PFSK-1 (cell line): ENCODE data around the gene PDE3A.

Experiments used
- FOXP2 ChIP-seq: optimal IDR thresholded peaks from 2 replicates; pipeline ENCODE3; 2011; ENCODE audit warnings: borderline replicate concordance, control low read depth, inconsistent platforms; ENCODE audit not compliant: insufficient read depth; ENCODE audit errors: extremely low read length, extremely low read depth
- POLR2AphosphoS5 ChIP-seq: IDR thresholded peaks from 2 replicates; pipeline ENCODE4 v1.6.1; 2012; ENCODE audit warnings: low read depth, mild to moderate bottlenecking, control low read depth, low read length, moderate library complexity
- TAF1 ChIP-seq: IDR thresholded peaks from 2 replicates; pipeline ENCODE4 v1.6.1; 2012; ENCODE audit warnings: low read length, control low read depth, borderline replicate concordance; ENCODE audit not compliant: insufficient read depth
- TF ChIP-seq, protein P1 (sequence below), 2 experiments: IDR thresholded peaks; 2 replicates each; pipeline versions ENCODE4 v1.6.1 to v1.8.0; 2011 to 2012; ENCODE audit warnings: low read depth in 2 of 2, low read length in 2 of 2, control low read depth in 1 of 2, inconsistent platforms in 1 of 2, mild to moderate bottlenecking in 1 of 2, moderate library complexity in 1 of 2; ENCODE audit not compliant: insufficient read depth in 1 of 2

DNA sequence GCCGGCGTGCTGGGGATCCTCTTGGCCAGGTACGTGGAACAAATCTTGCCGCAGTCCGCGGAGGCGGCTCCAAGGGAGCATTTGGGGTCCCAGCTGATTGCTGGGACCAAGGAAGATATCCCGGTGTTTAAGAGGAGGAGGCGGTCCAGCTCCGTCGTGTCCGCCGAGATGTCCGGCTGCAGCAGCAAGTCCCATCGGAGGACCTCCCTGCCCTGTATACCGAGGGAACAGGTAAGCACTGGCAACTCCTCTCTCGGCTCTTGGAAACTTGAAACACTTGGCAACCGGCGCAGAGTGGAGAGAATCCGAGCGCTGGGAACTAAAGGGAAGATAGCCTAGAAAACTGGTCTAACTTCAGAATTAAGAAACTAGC, 1.7 kb downstream of the PDE3A start:
- TF ChIP-seq TAF1 (no peak), POLR2AphosphoS5 (no peak), FOXP2 (no peak)
- TF ChIP-seq, protein P1, sequence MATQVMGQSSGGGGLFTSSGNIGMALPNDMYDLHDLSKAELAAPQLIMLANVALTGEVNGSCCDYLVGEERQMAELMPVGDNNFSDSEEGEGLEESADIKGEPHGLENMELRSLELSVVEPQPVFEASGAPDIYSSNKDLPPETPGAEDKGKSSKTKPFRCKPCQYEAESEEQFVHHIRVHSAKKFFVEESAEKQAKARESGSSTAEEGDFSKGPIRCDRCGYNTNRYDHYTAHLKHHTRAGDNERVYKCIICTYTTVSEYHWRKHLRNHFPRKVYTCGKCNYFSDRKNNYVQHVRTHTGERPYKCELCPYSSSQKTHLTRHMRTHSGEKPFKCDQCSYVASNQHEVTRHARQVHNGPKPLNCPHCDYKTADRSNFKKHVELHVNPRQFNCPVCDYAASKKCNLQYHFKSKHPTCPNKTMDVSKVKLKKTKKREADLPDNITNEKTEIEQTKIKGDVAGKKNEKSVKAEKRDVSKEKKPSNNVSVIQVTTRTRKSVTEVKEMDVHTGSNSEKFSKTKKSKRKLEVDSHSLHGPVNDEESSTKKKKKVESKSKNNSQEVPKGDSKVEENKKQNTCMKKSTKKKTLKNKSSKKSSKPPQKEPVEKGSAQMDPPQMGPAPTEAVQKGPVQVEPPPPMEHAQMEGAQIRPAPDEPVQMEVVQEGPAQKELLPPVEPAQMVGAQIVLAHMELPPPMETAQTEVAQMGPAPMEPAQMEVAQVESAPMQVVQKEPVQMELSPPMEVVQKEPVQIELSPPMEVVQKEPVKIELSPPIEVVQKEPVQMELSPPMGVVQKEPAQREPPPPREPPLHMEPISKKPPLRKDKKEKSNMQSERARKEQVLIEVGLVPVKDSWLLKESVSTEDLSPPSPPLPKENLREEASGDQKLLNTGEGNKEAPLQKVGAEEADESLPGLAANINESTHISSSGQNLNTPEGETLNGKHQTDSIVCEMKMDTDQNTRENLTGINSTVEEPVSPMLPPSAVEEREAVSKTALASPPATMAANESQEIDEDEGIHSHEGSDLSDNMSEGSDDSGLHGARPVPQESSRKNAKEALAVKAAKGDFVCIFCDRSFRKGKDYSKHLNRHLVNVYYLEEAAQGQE (IDR thresholded peaks at IDR 0.05; ENCODE audit: insufficient read depth in 1 of 2, low read depth in 2 of 2, low read length in 2 of 2): no peak
